ENCODE measurements around the gene SRD5A1.
A peak's percentile ranks its signal among the peaks of the same experiment; 100 is the strongest.
"Not testable (repeated sequence)": the region's sequence is repeated elsewhere in the genome, so short reads cannot be mapped to it uniquely, and the experiment has no call there.

Gene SRD5A1

DNA sequence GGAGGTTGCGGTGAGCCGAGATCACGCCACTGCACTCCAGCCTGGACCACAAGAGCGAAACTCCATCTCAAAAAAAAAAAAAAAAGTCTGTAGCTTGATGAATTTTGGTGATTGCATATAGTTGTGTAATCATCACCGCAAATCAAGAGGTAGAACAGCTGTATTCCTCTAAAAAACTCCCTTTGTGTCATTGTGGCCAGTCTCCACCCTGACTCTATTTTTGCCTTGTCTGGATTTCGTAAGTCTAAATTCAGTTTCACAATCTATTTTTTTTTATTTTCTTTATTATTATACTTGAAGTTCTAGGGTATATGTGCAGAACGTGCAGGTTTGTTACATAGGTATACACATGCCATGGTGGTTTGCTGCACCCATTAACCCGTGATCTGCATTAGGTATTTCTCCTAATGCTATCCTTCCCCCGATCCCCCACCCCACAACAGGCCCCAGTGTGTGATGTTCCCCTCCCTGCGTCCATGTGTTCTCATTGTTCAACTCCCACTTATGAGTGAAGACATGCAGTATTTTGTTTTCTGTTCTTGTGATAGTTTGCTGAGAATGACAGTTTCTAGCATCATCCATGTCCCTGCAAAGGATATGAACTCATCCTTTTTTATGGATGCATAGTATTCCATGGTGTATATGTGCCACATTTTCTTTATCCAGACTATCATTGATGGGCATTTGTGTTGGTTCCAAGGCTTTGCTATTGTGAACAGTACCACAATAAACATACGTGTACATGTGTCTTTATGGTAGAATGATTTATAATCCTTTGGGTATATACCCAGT, 12.5 kb downstream of the SRD5A1 start:
- DNase-seq, result not testable (repeated sequence)

DNA sequence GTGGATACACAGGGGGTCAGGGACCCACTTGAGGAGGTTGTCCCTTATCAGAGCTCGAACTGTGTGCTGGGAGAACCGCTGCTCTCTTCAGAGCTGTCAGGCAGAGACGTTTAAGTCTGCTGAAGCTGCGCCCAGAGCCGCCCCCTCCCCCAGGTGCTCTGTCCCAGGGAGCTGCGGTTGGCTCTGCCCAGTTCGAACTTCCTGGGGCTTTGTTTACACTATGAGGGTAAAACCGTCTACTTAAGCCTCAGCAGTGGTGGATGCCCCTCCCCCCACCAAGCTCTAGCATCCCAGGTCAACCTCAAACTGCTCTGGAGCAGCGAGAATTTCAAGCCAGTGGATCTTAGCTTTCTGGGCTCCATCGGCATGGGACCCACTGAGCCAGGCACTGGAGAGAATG, 15.9 kb downstream of the SRD5A1 start:
- DNase-seq, result no peak

DNA sequence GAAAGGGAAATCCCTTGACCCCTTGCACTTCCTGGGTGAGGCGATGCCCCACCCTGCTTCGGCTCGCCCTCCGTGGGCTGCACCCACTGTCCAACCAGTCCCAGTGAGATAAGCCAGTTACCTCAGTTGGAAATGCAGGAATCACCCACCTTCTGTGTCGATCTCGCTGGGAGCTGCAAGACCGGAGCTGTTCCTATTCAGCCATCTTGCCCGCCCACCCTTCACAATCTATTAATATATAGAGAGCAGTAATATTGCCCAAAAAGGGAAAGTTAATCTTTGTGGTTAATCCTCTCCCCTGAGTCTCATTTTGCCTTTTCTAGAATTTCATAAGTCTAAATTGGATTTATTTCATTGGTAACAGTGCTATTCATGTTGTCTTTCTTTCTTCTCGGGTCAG, 16.4 kb downstream of the SRD5A1 start:
- no peak for DNase-seq

DNA sequence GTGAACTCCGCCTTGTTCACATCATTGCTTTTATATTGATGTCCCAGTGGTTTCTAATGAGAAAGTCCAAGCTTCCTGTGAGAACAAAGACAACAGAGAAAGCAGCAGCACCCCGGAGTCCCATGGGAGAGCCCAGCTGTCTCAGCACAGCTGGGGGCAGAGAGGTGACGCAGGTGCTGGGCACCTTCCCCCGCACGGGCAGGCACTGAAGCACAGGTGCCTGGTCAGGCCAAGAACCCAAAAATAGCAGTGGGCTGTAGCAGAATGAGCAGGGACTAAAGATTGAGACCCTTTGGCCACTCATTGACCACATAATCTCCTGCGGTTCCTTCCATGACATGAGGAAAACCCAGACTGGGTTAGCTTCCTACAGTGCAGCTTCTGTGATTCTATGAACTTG, 18.8 kb downstream of the SRD5A1 start:
- DNase-seq, result no peak

DNA sequence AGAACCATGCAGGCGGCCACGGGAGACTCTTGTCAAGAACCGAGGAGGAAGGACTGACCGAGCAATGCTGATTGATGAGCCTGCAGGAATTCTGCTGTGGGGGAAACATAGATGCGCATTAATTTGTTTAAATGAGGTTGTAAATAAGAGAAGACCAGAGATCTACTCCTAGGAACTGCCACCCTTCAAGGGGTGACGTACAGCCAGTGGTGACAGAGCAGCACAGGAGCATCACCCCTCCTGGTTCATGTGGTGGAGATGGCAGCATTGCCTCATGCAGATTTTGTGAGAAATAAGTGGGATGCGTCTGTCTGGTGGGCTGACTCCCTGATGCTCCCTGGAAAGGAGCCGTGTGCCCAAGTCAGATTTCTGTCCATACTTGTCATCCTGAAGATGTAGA, 22.2 kb downstream of the SRD5A1 start:
- DNase-seq, result no peak

DNA sequence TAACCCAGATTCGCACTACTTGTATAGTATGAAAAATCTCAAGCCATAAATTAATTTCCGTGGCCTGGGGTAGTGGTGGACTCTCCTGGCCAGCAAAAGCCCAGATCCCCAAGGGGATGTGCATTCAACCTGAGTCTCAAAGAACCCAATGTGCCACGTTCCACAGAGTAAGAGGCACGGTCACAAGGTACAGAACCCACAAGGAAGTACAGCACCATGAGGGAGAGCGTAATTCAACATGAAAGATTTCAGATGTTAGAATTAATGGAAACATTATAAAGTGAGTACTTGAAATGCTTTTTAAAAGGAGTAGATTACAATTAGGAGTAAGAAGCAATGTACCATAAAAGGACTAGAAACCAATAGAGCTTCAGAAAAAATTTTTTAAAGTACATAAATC, 23.4 kb downstream of the SRD5A1 start:
- DNase-seq, result no peak

DNA sequence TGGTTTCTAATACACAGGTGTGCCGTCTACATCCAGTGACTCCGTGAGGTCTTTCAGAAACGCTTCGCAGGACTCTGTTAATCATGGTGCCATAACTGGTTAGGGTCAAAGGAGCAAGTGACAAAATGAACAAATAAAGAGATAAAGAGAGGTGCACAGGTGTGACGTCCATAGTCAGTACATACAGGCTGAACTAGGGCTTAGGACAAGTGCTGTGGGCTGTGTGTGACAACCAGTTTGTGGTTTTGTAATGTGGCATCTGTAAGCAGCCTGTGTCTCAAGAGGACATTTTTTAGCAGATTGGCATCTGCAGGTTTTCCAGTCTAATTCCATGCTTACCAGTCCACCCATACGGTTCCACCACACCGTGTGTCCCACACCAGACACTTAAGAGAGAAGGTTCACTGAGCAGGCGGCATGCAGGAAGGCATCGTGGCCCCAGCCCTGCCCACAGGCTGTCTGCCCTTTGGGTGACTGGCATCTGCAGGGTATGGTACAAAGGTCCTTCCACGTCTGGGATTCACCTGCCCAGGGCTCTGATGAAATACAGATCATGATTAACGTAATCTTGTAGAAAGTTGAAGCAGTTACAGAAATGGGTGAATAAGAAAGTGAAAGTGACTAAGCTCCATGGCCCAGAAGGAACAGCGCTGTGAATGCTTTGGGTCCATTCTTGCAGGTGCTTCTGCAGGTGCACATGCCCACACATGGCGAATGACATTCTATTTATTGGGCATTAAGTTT, 26.9 kb downstream of the SRD5A1 start:
- no peak for DNase-seq

DNA sequence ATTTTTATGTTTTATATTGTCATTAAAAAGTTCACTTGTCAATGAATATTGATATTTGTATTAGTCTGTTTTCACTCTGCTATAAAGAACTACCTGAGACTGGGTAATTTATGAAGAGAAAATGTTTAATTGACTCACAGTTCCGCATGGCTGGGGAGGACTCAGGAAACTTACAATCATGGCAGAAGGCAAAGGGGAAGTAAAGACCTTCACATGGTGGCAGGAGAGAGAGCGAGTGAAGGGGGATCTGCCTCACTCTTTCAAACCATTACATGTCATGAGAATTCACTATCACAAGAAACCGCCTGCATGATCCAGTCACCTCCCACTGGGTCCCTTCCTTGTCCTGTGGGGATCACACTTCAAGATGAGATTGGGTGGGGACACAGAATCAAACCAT, 27.4 kb downstream of the SRD5A1 start:
- no peak for DNase-seq

DNA sequence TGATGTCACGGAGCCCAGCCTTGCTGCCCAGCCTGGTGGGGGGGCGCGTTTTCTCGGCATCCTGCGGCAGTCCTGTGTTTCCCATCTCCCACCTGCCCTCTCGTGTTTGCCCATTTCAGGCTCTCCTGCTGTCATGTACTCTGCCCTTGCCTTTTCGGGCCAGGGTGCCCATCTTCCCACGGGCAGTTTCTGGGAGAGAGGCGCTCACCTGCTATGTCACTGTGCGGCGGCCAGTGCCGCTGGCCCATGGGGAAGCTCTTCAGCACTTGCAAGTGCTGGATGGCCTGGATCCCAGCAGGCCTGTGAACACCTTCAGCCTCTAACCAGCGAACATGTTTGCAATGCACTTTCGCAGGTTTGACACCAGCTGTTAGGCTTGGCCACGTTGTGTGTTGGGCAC, 33.5 kb downstream of the SRD5A1 start:
- no peak for DNase-seq

DNA sequence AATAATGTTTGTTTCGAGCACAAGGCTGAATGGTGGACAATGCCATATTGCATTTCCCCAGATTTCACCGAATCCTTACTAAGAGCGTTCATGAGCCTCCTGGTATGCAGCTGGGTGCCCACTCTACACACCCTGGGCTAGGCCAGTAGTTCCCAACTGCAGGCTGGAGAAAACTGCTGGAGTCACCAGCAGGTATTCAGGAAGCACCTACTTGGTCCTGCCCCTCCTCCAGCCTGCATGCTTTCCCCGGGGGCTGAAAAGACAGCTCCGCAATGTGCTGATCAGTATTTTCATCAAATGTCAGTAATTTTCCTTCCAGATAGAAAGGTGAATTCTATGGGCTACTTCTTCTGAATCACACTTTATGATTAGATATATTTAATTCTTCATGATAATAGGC, 34.4 kb downstream of the SRD5A1 start:
- no peak for DNase-seq

DNA sequence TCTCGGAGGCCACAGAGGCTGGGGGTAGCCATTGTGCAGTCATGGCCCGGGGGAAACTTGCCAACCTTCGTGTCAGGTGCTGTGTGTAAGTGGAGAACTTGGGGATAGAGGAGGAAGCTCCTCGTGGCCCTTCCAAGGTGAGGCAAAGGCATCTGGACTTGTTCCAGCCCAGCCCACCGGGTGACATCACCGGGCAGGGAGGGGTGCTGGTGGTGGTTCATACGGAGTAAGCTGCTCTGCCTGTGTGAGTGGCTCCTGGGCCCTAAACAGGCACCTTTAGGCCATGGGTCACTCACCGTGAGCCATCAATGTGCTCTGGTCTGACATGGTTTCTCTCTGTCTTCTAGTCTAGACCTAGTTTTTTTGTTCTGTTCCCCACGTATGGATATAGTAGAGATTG, 35.5 kb downstream of the SRD5A1 start:
- DNase-seq, result not testable (repeated sequence)

DNA sequence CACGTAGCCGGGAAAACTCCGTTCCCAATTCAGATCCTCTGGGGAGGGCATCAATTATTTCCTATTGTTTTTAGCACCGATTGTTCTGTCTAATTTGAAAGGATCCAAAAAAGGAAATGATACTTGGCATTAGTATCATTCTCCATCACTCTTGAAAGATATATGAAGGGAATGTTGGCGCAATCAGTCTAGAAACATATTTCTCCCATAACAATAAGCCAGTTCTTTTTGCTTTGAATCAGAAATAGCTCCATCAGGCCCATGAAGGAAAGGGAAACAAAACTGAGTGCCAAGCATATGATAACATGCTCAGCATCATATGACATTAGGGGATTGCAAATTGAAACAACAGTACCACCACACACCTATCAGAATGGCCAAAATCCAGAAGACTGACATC, 39.8 kb downstream of the SRD5A1 start:
- no peak for DNase-seq

DNA sequence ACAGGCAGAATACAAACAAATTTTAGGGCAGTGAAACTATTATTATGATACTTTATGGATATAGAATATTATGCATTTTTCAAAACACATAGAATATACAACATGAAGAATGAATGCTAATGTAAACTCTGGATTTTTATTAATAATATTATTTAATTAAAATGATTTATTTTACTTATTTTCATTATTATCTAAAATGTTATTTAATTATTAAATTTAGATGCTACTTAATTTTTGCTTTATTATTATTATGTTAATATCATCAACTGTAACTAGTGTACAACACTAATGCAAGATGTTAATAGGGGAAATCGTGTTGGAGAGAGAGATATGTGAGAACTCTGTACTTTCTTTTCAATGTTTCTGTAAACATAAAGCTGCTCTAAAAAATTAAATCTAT, 40.7 kb downstream of the SRD5A1 start:
- DNase-seq, result no peak

DNA sequence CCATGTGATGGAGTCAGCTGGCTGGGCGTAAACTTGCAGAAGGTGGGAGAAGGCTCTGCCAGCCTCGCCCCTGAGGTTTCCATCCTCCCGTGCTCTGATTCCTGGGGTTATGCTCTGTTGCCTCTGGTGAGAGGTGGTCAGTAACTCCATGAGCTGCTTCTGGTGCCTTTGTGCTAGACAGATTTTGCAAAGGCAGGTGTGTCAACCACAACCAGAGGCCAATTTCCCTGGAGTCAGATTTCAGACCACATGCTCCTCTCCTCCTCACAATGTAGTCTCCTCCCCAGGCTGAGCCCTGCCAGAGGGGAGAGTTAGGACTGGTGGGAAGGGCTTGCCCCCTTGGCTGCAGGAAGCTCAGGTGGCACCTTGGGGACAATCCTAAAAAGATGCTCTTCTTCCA, 41.2 kb downstream of the SRD5A1 start:
- DNase-seq, result no peak

DNA sequence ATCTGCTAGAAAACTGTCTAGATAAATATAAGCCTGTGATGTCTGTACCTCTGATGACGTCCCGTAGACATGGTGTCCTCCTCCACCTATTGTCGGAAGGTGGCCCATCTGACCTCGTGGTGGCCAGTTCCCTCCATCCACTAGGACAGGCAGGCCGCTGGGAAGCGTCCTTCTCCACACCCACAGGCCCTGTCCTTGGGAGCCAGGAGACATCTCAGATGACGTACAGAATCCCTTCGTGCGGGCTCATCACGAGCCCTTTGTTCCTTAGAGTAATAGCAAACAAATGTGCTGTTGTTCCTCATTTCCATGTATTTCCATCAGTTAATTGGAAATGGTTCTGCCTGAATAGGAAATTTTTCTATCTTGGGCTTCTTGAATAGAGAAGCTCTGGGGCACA, 41.6 kb downstream of the SRD5A1 start:
- DNase-seq, result no peak

DNA sequence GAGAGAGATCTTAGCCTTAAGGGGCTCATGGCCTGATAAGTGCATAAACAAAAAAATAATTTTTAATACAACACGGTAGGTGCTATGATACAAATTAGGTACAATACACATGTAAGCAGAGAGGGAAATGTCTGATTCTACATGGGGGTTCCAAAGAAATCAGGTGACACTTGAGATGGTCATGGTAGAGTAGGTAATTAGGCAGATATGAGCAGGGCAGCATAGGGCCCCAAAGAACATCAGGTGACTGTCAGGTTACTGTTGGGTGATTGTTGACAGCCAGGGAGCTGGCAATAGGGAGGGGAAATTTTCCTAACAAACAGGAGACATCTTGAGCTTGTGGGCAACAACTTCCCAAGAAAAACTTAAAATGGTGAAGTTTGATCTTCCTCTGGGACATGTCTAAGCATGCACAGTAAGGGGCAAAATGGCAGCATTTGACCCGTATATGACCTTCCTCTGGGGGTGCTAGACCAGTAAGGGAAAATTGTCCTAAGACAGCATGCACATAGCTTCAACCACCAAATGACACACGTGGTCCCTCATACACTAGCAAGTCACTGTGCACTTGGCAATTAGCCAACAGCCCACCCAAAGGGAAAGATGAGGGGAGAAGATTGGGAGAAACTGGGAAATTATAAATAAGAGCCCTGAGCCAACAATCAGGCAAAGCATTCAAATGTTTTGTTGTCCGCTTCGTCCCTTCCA, 42.7 kb downstream of the SRD5A1 start:
- no peak for DNase-seq

DNA sequence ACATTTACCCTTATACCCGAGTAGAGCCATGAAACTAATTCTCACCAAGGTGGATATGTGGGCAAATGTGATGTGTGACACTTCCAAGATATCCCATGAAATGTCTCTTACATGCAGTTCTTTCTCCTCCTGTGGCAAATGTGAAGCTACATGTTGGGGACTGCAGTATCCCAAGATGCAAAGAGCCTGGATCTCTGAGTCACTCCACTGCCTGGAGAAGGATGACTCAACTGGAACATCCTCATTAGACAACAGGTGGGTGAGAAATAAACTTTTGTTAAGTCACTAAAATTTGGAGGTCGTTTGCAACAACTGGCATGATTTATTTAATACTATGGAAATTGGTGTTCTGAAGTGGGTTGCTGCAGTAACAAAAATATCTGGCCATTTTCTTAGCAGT, 43.5 kb downstream of the SRD5A1 start:
- DNase-seq, result peak; percentile 15

DNA sequence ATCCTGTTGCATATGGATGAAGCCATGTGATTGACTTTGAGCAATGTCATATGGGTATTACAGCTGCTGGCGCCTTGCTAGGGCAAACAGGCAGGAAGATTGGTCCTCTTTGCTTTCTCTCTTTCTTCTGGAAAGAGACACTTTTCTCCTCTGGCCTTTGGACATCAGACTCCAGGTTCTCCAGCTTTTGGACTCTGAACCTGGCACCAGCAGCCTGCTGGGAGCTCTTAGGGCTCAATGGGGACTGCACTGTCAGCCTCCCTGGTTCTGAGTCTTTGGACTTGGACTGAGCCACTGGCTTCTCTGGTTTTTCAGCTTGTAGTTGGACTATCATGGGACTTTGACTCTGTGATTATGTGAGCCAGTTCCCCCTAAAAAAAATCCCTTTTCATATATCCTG, 45.1 kb downstream of the SRD5A1 start:
- no peak for DNase-seq

DNA sequence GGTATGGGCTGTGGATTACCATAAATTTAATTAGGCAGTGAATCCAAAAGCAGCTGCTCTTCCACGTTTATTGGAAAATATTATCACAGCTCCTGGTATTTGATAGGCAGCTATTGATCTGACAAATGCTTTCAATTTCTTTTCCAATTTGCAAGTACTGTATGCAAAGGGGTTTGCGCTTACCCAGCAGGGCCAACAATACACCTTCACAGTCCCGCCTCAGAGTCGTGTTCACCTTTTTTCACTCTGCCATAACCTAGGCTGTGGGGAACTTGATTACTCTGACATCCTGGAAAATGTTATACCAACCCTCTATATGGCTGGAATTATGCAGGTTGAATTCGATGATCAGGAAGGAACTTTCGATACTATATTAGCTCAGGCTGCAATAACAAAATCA, 47.7 kb downstream of the SRD5A1 start:
- no peak for DNase-seq

DNA sequence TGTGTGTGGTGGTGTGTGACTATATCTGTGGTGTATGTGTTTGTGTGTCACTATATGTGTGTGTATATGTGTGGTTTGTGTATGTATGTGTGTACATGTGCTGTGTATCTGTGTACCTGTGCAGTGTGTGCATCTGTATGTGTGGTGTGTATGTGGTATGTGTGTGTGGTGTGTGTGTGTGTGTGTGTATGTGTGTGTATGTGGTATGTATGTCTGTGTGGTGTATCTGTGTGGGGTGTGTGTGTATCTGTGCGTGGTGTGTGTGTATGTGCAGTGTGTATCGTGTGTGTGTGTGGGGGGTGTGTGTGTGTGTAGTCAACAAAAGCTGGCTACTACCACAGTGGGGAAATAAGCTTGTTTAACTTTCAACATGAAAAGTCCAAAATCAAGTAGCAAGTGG, 48.4 kb downstream of the SRD5A1 start:
- DNase-seq, result no peak

DNA sequence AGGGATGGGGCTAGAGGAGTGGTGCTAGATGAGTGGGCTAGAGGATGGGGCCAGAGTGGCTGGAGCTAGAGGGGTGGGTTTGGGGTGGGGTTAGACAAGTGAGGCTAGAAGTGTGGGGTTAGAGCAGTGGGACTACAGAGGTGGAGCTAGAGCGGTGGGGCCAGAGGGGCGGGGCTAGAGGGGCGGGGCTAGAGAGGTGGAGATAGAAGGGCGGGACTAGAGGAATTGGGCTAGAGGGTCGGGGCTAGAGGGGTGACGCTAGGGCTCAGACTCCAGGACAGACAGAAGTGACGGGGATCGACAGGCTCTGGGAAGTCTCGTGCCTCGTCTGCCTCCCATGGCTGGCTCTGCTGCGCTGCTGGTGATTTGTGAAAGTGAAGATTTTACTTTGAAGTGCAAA, 49.0 kb downstream of the SRD5A1 start:
- DNase-seq, result no peak

DNA sequence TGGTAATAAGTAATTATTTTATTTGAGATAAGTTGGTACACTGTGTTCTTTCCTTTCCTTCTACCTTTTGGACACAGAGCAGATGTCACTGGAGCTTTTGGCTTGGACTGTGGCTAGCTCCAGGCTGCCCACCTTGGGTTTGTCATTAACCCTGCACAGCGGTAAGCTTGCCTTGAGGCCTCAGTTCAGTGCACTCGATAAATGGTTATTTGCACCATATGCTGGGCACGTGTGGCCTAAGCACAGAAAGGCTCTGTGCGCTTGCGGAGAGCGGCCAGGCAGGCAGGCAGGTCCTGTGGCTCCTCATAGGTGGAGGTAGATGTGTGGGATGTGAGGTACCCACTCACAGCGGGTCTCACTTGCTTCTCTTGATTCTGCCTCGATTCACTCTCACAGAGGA, 50.0 kb downstream of the SRD5A1 start:
- no peak for DNase-seq

DNA sequence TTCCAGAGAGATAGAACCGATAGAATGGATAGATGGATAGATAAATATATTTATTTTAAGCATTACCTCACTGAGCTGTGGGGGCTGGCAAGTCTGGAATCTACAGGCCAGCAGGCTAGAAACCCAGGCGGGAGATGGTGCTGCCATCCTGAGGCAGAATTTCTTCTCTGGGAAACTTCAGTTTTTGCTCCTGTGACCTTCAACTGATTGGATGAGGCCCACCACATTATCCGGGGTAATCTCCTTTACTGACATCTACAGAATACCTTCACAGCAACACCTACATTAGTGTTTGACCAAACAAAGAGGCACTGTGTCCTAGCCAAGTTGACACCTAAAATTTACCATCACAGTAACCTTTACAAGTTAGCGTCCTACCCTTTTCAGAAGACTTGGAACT, 50.8 kb downstream of the SRD5A1 start:
- DNase-seq, result no peak

DNA sequence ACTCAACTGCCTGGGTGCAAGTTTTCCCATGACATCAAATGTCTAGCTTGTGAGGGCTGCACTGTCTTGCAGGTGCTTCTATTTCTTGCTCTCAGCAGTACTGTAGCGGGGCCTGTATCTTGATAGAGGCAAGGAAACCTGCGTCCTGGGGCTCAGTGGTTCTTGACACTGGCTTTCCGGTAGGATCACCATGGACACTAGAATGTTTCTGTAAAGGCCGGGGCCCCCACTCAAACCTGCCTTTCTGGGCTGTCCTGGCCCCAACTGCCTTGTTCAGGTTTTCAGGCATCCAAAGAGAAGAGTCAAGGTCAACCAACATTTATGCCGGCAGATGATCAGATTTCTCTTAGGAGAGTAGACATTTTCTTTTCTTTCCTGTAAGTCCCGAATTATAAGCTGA, 53.3 kb downstream of the SRD5A1 start:
- DNase-seq, result no peak

Data from fibroblast of skin of right quadriceps (primary cell).